ENCODE results near the gene PRMT6.
"Not testable (repeated sequence)": the region's sequence is repeated elsewhere in the genome, so short reads cannot be mapped to it uniquely, and the experiment has no call there.

The PRMT6 gene

DNA sequence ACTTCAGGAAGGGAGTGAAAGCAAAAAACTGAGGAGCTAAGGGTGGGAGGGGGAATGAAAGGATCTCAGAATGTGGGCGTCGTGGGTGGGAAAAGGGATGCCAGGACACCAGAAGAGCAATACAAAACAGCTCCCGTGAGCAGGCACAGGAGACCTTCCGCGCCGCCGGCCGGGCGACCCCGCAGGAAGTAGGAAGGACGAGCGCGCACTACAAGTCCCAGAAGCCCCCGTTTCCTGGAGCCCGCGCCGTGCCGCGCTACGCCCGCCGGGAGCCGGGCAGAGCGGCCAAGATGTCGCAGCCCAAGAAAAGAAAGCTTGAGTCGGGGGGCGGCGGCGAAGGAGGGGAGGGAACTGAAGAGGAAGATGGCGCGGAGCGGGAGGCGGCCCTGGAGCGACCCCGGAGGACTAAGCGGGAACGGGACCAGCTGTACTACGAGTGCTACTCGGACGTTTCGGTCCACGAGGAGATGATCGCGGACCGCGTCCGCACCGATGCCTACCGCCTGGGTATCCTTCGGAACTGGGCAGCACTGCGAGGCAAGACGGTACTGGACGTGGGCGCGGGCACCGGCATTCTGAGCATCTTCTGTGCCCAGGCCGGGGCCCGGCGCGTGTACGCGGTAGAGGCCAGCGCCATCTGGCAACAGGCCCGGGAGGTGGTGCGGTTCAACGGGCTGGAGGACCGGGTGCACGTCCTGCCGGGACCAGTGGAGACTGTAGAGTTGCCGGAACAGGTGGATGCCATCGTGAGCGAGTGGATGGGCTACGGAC lies at the start of gene PRMT6:
Gene PRMT6 (plus strand): TSS at position 249 of the 771 bp plus-strand sequence. CDS start 42 bp downstream, at position 291.
- DNase-seq (ENCODE audit: low read depth), result peak; percentile 75

DNA sequence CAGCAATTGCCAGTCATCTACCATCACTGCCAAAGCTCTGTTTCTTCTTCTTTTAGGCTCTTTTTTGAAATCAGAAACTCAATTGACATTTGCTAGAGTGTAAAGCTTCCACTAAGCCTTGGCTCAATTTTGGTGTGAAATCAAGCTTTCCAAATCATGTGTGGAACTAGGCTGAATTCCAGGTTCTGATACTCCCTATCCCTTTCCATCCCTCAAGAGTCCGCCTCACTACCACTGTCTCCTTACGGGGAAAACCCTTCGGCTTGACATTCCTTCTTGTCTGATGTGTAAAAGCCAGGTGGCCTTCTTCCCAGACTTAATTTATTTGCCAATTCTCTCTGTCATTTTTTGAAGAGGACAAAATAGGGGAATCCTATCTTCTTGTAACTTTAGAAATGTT lies 47.2 kb upstream of the PRMT6 start:
- DNase-seq (ENCODE audit: low read depth), result no peak

DNA sequence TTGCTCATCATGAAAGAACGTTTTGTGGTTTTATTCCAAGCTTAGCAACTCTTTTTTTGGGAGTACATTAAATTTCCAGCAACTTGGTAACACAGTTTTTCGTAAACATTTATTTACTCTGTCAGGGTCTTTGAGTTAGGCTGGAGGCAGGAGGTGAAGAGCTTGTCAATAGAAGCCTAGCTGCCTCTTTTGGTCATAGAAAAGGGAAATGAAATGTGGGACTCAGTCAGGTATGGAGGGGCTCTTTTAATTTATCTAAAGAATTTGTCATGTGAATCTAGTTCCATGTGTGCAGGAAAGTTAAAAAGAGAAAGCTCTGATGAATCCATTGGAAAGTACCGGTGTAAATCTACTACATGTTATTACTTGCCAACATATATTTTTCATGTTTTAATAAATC lies 45.9 kb upstream of the PRMT6 start:
- no peak for DNase-seq (ENCODE audit: low read depth)

DNA sequence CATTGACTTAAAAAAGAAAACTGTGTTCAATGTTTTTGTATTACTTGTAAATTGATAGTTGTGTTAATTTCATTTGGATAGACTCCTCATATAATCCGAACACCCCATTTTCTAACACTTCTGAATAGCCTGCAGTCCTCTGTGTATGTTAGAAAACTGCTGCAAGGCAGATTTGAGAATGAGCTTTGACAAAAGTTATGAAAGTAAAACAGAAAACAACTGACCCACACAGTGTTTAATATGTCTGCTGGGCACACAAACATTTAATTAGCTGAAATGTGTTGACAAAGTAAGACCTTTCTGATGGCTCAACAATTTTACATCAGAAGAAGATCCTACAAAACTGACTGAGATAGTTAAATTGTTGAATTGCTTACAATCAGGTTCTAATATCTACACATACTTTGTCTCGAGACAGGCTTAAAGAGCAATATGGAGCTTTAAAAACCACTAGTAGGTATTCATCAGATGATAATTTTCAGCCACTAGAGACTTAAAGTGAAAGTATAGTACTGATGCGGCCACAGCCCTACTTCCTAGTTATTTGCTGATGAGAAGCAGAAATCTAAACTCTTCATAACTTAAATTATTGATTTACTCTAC lies 40.0 kb upstream of the PRMT6 start:
- no peak for DNase-seq (ENCODE audit: low read depth)

DNA sequence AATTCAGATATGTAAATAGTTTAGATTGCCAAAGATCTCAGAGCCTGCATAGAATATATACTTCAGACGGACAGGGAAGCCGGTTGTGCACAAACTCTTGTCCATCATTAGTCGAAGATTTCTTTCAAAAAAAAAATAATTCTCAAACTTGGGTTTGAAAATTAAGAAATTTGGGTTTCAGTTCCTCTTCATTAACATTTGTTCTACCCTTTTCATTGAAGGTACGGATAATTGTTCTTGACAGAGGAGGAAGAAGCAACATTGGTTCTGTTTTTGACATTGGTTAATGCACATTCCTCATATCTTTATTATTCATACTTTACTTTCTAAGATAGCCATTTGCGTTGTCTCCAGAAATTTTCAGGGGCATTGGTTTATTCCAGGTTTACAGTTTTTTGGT lies 38.0 kb upstream of the PRMT6 start:
- DNase-seq (ENCODE audit: low read depth), result no peak

DNA sequence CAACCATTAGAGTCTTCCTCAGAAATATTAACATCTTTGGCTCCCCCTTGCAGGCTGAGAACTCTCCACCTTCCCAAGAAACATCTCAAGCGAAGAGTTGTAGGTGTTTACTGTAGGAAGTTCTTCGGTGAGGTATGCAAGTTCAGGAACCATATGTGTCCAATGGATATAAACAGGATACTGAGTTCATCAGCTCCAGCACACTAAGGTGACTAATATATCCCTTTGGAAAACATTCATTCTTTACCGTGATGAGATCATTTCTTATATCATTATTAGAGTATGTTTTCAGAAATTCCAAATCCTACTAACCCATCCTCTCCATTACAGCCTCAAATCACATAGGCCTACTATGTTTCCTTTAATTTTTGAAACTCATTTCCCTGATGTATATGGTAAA lies 37.3 kb upstream of the PRMT6 start:
- DNase-seq (ENCODE audit: low read depth), result no peak

DNA sequence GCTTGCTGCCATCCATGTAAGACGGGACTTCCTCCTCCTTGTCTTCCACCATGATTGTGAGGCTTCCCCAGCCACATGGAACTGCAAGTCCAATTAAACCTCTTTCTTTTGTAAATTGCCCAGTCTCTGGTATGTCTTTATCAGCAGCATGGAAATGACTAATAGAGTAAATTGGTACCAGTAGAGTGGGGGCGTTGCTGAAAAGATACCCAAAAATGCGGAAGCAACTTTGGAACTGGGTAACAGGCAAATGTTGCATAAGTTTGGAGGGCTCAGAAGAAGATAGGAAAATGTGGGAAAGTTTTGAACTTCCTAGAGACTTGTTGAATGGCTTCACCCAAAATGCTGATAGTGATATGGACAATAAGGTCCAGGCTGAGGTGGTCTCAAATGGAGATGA lies 17.6 kb upstream of the PRMT6 start:
- DNase-seq (ENCODE audit: low read depth), result not testable (repeated sequence)

DNA sequence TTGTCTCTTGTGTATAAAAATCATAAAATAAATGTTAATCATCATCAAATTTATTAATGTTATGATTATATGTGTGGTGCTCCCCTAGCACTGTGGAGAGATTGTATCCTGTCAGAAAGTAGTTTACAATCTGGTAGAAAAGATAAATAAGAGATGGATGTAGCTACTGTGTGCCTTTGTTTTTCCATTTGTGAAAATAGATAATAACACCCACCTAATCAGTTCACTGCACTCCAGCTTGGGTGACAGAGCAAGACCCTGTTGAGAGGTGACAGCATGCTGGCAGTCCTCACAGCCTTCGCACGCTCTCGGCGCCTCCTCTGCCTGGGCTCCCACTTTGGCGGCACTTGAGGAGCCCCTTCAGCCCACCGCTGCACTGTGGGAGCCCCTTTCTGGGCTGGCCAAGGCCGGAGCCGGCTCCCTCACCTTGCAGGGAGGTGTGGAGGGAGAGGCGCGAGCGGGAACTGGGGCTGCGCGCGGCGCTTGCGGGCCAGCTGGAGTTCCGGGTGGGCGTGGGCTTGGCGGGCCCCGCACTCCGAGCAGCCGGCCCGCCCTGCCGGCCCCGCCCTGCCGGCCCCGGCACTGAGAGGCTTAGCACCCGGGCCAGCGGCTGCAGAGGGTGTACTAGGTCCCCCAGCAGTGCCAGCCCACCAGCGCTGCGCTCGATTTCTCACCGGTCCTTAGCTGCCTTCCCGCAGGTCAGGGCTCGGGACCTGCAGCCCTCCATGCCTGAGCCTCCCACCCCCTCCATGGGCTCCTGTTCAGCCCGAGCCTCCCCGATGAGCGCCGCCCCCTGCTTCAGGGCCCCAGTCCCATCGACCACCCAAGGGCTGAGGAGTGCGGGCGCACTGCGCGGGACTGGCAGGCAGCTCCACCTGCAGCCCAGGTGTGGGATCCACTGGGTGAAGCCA lies 11.9 kb upstream of the PRMT6 start:
- not testable (repeated sequence) for DNase-seq (ENCODE audit: low read depth)

DNA sequence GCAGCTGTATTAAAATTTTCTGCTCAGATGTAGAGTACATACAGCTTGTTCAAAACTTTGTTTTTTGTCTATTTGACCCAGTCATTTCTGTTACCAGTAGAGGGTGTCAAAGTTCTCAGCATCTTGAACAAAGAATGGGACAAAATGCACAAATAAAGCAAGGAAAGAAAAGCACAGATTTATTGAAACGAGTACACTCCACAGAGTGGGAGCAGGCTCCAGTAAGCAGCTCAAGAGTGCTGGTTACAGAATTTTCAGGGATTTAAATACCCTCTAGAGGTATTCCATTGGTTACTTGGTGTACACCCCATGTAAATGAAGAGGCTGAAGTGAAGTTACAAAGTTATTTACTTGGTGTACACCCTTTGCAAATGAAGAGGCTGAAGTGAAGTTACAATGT lies 8.9 kb upstream of the PRMT6 start:
- DNase-seq (ENCODE audit: low read depth), result no peak

DNA sequence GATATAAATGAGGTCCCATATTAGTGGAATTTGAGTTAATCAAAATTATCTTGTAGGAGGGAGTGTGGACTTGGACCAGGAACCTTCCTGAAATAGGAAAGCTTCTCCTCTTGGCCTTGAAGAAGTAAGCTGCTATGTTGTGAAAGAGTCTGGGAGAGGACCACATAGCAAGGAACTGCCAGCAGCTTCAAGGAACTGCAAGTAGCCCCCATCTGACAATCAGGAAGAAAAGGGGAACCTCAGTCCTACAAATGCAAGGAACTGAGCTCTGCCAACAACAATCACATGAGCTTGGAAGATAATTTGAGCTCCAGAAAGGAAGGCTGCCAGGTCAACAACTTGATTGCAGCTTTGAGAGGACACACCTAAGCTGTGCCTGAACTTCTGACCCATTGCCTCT lies 8.2 kb upstream of the PRMT6 start:
- DNase-seq (ENCODE audit: low read depth), result no peak

DNA sequence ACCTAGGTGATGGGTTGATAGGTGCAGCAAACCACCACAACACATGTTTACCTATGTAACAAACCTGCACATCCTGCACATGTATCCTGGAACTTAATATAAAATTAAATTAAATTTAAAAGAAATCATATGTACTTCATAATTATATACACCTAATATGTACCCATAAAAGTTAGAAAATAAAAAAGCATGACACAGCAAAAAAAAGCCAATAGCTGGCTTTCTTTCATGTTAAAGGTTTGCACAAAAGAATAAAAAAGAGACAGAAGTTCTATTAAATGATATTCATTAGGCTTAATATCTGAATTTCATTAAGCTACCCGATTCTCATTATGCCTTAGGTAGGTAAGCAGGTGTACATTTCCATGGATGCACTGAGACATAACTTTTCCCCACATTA lies 5.2 kb upstream of the PRMT6 start:
- no peak for DNase-seq (ENCODE audit: low read depth)

DNA sequence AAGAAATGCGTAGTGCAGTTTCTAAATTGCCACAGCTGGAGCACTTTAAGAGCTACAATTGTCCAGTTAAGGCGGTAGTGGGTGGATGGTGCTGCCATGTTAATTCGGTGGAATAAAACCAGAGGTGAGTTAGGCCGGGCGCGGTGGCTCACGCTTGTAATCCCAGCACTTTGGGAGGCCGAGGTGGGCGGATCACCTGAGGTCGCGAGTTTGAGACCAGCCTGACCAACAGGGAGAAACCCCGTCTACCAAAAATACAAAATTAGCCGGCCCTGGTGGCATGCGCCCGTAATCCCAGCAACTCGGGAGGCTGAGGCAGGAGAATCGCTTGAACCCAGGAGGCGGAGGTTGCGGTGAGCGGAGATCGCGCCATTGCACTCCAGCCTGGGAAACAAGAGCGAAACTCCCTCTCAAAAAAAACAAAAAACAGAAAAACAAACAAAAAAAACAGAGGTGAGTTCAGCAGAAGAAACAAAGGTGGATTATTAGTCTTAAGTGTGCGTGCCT lies 502 bp upstream of the PRMT6 start:
- not testable (repeated sequence) for DNase-seq (ENCODE audit: low read depth)

DNA sequence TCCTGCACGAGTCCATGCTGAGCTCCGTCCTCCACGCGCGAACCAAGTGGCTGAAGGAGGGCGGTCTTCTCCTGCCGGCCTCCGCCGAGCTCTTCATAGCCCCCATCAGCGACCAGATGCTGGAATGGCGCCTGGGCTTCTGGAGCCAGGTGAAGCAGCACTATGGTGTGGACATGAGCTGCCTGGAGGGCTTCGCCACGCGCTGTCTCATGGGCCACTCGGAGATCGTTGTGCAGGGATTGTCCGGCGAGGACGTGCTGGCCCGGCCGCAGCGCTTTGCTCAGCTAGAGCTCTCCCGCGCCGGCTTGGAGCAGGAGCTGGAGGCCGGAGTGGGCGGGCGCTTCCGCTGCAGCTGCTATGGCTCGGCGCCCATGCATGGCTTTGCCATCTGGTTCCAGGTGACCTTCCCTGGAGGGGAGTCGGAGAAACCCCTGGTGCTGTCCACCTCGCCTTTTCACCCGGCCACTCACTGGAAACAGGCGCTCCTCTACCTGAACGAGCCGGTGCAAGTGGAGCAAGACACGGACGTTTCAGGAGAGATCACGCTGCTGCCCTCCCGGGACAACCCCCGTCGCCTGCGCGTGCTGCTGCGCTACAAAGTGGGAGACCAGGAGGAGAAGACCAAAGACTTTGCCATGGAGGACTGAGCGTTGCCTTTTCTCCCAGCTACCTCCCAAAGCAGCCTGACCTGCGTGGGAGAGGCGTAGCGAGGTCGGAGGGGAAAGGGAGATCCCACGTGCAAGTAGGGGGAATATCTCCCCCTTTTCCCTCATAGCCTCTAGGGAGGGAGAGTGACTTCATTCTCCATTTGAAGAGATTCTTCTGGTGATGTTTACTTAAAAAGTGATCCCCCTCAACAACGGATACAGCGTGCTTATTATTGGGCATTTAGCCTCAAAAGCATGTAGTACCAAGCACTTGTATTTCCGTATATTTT lies 991 bp downstream of the PRMT6 start:
- DNase-seq (ENCODE audit: low read depth), result peak; percentile 24

DNA sequence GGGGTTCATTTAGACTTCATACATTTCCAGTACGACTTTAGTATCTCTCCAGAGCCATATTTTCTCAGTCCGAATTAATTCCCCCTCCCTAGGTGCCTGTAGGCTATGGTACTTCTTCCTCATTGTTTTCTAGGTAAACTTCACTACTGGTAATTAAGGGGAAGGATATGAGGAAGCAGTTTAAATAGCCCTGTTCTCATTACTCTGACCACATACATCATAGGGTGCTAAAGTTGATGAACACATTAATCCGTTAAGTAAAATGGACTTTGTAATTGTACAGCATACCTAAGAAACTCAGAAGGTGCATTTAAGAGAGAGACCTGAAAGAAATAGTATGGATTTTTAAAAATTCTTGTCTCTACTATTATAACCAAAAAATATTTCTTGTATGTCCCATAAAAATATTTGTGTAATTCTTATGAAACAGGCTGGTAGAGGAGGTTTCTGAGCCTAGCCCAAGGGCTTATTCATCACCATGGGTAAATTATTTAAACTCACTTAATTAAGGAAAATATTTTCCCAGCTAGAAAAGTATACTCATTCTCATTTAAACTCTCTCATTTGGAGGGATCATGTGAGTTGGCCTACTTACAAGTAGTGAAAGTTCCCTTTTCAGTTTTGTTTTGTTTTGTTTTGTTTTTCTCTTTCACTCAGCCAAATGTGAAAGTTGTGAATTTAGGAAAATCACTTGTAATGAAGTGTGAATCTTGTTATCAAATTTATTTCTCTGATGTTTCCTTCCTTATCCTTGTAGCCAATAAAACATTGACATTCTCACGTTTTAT lies 2.0 kb downstream of the PRMT6 start:
- no peak for DNase-seq (ENCODE audit: low read depth)

DNA sequence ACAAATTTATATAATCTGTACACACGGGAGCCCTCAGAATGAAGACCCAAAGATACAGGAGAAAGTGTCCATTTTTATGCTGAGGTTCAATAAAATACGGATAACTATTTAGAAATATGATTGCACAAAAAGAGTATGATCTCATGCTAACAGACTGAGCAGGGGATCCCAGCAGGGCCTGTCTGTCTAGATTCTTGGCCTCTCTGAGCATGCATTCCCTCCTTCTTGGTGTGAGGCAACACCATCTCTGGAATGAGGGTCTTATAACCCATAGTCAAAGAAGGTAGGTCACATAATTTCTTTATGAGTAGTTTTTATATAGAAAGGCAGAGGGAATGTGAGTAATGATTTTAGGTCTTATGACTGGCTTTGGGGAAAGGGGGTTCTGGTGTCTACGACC lies 5.4 kb downstream of the PRMT6 start:
- no peak for DNase-seq (ENCODE audit: low read depth)

DNA sequence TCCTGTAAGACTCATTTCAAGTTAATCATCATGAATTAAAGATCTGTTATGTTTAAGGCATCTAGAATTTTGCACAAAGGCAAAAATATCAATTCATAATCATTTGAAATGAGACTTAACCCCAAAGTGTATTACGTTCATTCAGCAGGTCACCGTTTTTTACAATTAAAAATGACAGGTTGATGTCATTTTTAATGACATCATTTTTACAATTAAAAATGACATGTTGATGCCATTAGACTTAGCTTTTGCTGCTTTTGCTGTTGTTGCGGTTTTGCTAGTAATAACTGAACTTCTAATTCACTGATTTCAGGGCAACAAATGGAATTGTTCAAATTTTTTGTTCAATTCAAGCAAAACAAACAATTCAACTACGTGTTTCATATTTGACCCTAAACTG lies 17.0 kb downstream of the PRMT6 start:
- DNase-seq (ENCODE audit: low read depth), result no peak

DNA sequence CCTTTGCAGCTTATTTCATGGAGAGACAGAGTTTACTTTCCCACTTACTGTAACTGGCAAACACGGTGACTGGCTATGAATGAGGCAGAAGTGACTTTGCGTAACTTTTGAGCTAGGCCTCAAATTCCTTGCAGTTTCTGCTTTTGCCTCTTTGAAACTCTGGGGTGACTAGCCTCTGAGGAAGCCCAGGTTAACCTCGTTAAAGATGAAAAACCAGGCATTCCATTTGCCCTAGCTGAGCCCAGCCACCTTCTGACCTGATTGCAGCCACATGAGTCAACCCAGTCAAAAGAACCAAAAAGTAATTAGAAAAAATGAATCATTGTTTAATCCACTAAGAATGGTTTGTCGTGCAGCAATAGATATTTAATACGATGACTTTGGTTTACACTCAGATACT lies 20.4 kb downstream of the PRMT6 start:
- no peak for DNase-seq (ENCODE audit: low read depth)

DNA sequence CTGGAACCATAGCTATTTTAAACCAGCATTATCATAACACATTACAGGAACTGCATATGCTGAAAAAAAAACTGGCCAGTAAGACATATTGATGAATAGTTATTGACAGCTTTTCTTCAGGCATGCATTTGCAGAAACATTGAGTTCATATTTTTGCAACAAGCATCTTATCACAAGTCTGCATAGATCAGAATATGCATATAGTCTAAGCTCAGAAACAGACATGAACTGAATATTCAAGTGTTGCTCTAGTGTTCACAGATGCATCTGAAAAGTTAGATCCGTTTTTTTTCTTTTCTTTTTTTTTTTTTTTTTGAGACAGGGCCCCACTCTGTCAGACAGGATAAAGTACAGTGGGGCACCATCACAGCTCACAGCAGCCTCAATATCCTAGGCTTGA lies 22.8 kb downstream of the PRMT6 start:
- DNase-seq (ENCODE audit: low read depth), result no peak

DNA sequence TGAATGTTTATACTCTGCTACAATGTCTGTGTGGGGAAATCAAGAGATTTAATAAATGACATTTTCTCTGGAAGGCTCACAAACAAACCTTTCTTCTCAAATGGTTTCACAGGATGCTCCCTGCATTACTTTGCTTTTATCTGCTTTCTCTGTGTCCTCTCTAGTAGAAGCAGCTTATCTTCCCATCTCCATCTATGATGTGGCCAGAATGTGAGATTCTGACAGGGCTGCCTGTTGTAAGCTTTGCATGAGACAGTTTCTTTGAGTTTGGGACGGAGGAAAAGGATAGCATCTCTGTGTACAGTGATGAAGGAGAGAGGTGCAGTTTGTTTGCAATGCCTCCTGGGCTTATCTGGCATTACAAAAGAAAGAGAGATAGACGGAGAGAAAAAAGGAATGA lies 24.6 kb downstream of the PRMT6 start:
- no peak for DNase-seq (ENCODE audit: low read depth)

DNA sequence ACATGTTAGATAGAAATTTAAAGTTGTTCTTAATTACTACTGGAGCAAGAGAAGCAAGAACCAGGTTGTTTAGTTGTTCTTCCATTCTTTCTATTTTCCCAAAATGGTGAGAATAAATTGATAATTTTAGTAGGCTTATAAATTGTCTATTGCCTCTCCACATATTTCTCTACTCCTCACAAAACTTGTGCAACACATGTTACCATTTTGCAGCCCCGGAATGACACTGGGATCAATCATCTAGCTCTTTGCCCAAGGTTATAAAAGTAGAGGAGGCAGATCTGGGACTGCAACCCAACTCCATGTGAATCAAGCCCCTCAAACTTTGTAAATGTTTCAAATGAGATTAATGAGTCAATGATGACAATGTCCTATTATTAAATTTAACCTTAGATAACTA lies 34.9 kb downstream of the PRMT6 start:
- no peak for DNase-seq (ENCODE audit: low read depth)

DNA sequence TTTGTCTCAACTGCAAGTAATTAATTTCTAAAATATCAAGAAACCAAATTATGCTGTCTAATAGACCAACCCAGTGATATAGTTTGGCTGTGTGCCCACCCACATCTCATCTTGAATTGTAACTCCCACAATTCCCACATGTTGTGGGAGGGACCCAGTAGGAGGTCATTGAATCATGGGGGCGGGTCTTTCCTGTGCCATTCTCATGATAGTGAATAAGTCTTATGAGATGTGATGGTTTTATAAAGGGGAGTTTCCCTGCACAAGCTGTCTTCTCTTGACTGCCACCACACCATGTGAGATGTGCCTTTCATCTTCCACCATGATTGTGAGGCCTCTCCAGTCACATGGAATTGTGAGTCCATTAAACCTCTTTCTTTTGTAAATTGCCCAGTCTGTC lies 36.9 kb downstream of the PRMT6 start:
- DNase-seq (ENCODE audit: low read depth), result not testable (repeated sequence)
